Measurements from ENCODE around the gene LSM14A. TPM values are rescaled to one million over a fixed set of nuclear protein-coding genes. Genes with fewer than 3 reads are reported as not detected.
"Not testable (repeated sequence)": the region's sequence is repeated elsewhere in the genome, so short reads cannot be mapped to it uniquely, and the experiment has no call there.

LSM14A gene
- total and polyA plus RNA-seq, 4 donors, result 12.6 to 133 (median 48.0) TPM

DNA sequence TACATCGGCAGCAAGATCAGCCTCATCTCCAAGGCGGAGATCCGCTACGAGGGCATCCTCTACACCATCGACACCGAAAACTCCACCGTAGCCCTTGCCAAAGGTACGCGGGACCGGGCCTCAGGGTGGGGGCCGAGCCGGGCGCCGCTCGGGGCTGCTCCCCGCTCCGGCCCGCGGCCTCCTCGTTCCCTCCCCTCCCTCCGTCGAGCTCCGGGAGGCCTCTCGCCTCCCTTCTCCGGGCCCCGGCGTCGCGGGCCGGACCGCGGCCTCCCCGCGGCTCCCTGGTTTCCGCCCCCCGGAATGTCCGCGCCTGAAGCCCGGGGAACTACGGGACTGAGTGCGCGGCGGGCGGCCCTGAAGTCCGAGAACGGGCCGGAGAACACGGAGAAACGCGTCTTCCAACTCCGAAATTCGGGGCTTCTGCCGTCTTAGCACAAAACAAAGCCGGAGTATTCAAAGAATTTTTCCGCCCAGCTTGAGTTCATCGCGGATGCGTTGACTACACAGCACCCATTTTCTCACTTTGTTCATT is 423 bp downstream of the LSM14A start:
- Histone ChIP-seq H3K4me3 (ENCODE audit: low read depth in 1 of 3, low read length in 3 of 3) (peak overlapping the region; percentile 94 to 99 (median 98)), H3K9ac (ENCODE audit: low read depth in 1 of 2, low read length in 2 of 2) (peak overlapping the region; percentile 87 to 95), H3K9me3 (ENCODE audit: control insufficient read depth in 4 of 4, low read length in 3 of 4) (no peaks in the 10 kb centered on the region), H3K27ac (ENCODE audit: low read depth in 1 of 2, low read length in 2 of 2) (peak overlapping the region; percentile 98 to 100), H3K36me3 (ENCODE audit: control insufficient read depth in 4 of 4, insufficient read depth in 3 of 4, low read depth in 1 of 4, low read length in 3 of 4) (no peaks in the 10 kb centered on the region), H3K27me3 (ENCODE audit: control insufficient read depth in 4 of 4, insufficient read depth in 4 of 4, low read length in 3 of 4) (no peaks in the 10 kb centered on the region), H3K4me1 (ENCODE audit: control insufficient read depth in 4 of 4, insufficient read depth in 4 of 4, low read length in 3 of 4) (peaks cover 13 to 45% (median 30%) of the 10 kb centered on the region in 4 donors)
- WGBS, result under 1% methylated on average over 58 of the region's 58 CpGs
- DNase-seq (ENCODE audit: low spot score), result no peak
- TF ChIP-seq FOXA1 (IDR thresholded peaks at IDR 0.05), result no peak

DNA sequence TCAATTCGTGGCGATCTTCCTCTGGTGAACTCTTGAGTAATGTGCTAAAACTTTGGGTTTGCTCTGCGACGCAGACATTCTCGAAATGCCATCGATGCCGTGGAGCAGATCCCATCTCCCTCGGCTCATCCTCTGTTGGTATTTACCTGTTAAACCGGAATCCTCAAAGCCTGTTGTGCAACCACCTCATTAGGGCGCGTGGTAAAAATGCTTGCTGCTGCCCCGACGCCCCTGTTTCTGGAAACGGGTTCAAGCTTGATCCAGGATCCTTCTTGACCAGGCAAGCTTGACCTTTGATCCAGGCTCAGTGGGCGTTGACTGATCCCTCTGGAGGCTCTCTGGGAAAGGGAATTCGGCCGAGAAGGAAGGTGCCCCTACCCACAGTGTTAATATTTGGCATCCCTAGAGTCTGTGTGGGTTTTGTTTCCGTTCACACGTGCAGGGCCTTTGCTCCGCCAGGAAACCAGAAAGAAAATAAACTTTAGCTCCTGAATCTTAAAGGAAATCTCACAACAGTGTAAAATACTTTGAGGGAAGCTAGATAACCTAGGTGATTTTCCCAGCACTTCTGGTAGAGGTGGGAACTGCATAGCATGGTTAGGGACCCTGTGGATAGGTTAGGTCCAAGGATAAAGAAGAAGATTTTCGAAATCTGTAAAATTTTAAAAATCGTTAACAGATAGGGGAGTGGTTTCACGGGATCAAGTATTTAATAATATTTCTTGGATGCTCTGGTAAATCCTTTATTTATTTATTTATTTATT is 1.1 kb downstream of the LSM14A start:
- Histone ChIP-seq H3K9ac (ENCODE audit: low read depth in 1 of 2, low read length in 2 of 2) (peak overlapping the region; percentile 87 to 95), H3K36me3 (ENCODE audit: control insufficient read depth in 4 of 4, insufficient read depth in 3 of 4, low read depth in 1 of 4, low read length in 3 of 4) (no peaks in the 10 kb centered on the region), H3K4me1 (ENCODE audit: control insufficient read depth in 4 of 4, insufficient read depth in 4 of 4, low read length in 3 of 4) (peaks cover 14 to 51% (median 32%) of the 10 kb centered on the region in 4 donors), H3K4me3 (ENCODE audit: low read depth in 1 of 3, low read length in 3 of 3) (peak overlapping the region; percentile 94 to 99 (median 98)), H3K27me3 (ENCODE audit: control insufficient read depth in 4 of 4, insufficient read depth in 4 of 4, low read length in 3 of 4) (no peaks in the 10 kb centered on the region), H3K9me3 (ENCODE audit: control insufficient read depth in 4 of 4, low read length in 3 of 4) (no peaks in the 10 kb centered on the region), H3K27ac (ENCODE audit: low read depth in 1 of 2, low read length in 2 of 2) (peak overlapping the region; percentile 98 to 100)
- TF ChIP-seq, protein P1, sequence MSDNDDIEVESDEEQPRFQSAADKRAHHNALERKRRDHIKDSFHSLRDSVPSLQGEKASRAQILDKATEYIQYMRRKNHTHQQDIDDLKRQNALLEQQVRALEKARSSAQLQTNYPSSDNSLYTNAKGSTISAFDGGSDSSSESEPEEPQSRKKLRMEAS (IDR thresholded peaks at IDR 0.05), result peak; percentile 80
- TF ChIP-seq YY1 (IDR thresholded peaks at IDR 0.05) (peak; percentile 74), TAF1 (conservative IDR thresholded peaks at IDR 0.05) (peak; percentile 31), NR2F2 (IDR thresholded peaks at IDR 0.05) (peak; percentile 70), JUND (IDR thresholded peaks at IDR 0.05) (no peak), FOXA2 (IDR thresholded peaks at IDR 0.05) (no peak), HNF4A (conservative IDR thresholded peaks at IDR 0.05) (peak; percentile 57 to 69), RXRA (IDR thresholded peaks at IDR 0.05) (peak; percentile 41)
- TF ChIP-seq, protein P2, sequence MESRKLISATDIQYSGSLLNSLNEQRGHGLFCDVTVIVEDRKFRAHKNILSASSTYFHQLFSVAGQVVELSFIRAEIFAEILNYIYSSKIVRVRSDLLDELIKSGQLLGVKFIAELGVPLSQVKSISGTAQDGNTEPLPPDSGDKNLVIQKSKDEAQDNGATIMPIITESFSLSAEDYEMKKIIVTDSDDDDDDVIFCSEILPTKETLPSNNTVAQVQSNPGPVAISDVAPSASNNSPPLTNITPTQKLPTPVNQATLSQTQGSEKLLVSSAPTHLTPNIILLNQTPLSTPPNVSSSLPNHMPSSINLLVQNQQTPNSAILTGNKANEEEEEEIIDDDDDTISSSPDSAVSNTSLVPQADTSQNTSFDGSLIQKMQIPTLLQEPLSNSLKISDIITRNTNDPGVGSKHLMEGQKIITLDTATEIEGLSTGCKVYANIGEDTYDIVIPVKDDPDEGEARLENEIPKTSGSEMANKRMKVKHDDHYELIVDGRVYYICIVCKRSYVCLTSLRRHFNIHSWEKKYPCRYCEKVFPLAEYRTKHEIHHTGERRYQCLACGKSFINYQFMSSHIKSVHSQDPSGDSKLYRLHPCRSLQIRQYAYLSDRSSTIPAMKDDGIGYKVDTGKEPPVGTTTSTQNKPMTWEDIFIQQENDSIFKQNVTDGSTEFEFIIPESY (IDR thresholded peaks at IDR 0.05), result peak; percentile 70
- TF ChIP-seq, protein P3, sequence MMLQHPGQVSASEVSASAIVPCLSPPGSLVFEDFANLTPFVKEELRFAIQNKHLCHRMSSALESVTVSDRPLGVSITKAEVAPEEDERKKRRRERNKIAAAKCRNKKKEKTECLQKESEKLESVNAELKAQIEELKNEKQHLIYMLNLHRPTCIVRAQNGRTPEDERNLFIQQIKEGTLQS (IDR thresholded peaks at IDR 0.05), result no peak
- peak; percentile 55 for DNase-seq (ENCODE audit: low spot score)
- WGBS, result 2% methylated on average over 23 of the region's 23 CpGs

DNA sequence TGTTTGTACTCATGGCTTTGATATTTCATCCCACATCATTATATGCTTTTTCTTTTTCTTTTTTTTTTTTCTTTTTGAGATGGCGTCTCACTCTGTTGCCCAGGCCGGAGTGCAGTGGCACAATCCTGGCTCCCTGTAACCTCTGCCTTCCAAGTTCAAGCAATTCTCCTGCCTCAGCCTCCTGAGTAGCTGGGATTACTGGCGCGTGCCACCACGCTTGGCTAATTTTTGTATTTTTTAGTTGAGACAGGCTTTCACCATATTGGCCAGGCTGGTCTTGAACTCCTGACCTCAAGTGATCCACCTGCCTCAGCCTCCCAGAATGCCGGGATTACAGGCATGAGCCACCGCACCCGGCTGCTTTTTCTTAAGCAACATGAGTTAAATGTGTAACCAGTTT is 2.9 kb downstream of the LSM14A start:
- H3K4me3 ChIP-seq (ENCODE audit: low read depth in 1 of 3, low read length in 3 of 3); H3K36me3 ChIP-seq (ENCODE audit: control insufficient read depth in 4 of 4, insufficient read depth in 3 of 4, low read depth in 1 of 4, low read length in 3 of 4); H3K9me3 ChIP-seq (ENCODE audit: control insufficient read depth in 4 of 4, low read length in 3 of 4); H3K9ac ChIP-seq (ENCODE audit: low read depth in 1 of 2, low read length in 2 of 2); H3K27me3 ChIP-seq (ENCODE audit: control insufficient read depth in 4 of 4, insufficient read depth in 4 of 4, low read length in 3 of 4); DNase-seq (ENCODE audit: low spot score); H3K27ac ChIP-seq (ENCODE audit: low read depth in 1 of 2, low read length in 2 of 2): not testable (repeated sequence)
- H3K4me1 ChIP-seq (ENCODE audit: control insufficient read depth in 4 of 4, insufficient read depth in 4 of 4, low read length in 3 of 4), result peaks cover 14 to 62% (median 40%) of the 10 kb centered on the region in 4 donors
- WGBS, result 78% methylated on average over 8 of the region's 8 CpGs
